HEK293 (cell line): ENCODE data around the gene PAK4.
A peak's percentile ranks its signal among the peaks of the same experiment; 100 is the strongest.

Experiments
- CTCF ChIA-PET: fragments of 350-600 bp; formaldehyde crosslinking; extraction: SDS; loops from one replicate; lab custom pipeline; 2021; ENCODE audit warnings: antibody characterized with exemption; lab: Yijun Ruan, JAX
- POLR2A ChIA-PET: fragments of 300-600 bp; formaldehyde crosslinking; extraction: SDS; loops from one replicate; lab custom pipeline; 2020; ENCODE audit warnings: antibody characterized with exemption, inconsistent platforms; lab: Yijun Ruan, JAX
- H3K27ac ChIP-seq: fragments of 200-500 bp; sonication (Bioruptor generic); 2 replicates; pipeline ENCODE4 v1.5.1; 2014; ENCODE audit warnings: low read depth, low read length, control low read depth, inconsistent platforms; ENCODE audit errors: extremely low read depth
- H3K36me3 ChIP-seq, 2 experiments: fragments of 200-500 bp in 1 of 2; sonication (Bioruptor generic) in 1 of 2; 1 replicate in 1 of 2; 2 replicates in 1 of 2; pipeline ENCODE4 v1.5.1; 2014 to 2017; ENCODE audit warnings: inconsistent platforms in 2 of 2, low read length in 2 of 2; ENCODE audit not compliant: control insufficient read depth in 2 of 2, insufficient read depth in 1 of 2
- H3K4me1 ChIP-seq: fragments of 200-500 bp; sonication (Bioruptor generic); 2 replicates; pipeline ENCODE4 v1.5.1; 2014; ENCODE audit warnings: mild to moderate bottlenecking, low read length, inconsistent platforms; ENCODE audit not compliant: control insufficient read depth, insufficient read depth
- H3K4me3 ChIP-seq: 2 replicates; pipeline ENCODE4 v1.5.1; 2011; ENCODE audit warnings: low read depth, mild to moderate bottlenecking, control low read depth, low read length, moderate library complexity
- H3K9me3 ChIP-seq: fragments of 200-500 bp; sonication (Bioruptor generic); 2 replicates; pipeline ENCODE4 v1.5.1; 2014; ENCODE audit warnings: low read depth, low read length, inconsistent platforms; ENCODE audit not compliant: control insufficient read depth, insufficient read depth
- HOXA7 ChIP-seq: sonication (generic); formaldehyde crosslinking; IDR thresholded peaks from 2 replicates; pipeline ENCODE4 v1.8.1; 2022; ENCODE audit warnings: missing genetic modification reagents, borderline replicate concordance
- OSR2 ChIP-seq: fragments of 450-650 bp; formaldehyde crosslinking; IDR thresholded peaks from 2 replicates; pipeline ENCODE4 v1.5.1; 2016; ENCODE audit warnings: missing biosample characterization, missing genetic modification characterization
- PRDM1 ChIP-seq: fragments of 450-650 bp; formaldehyde crosslinking; IDR thresholded peaks from 2 replicates; pipeline ENCODE4; 2016; ENCODE audit warnings: missing biosample characterization, missing genetic modification characterization
- YY1 ChIP-seq: fragments of 450-650 bp; formaldehyde crosslinking; IDR thresholded peaks from 2 replicates; pipeline ENCODE4 v1.5.1; 2018; ENCODE audit warnings: missing biosample characterization, missing genetic modification characterization
- ZNF140 ChIP-seq: fragments of 450-650 bp; formaldehyde crosslinking; IDR thresholded peaks from 2 replicates; pipeline ENCODE4 v1.5.1; 2016; ENCODE audit warnings: missing biosample characterization, missing genetic modification characterization
- ZNF146 ChIP-seq: fragments of 450-650 bp; formaldehyde crosslinking; IDR thresholded peaks from 2 replicates; pipeline ENCODE4 v1.5.1; 2016; ENCODE audit warnings: missing biosample characterization, missing genetic modification characterization
- ZNF248 ChIP-seq: fragments of 450-650 bp; formaldehyde crosslinking; IDR thresholded peaks from 2 replicates; pipeline ENCODE4 v1.5.1; 2017; ENCODE audit warnings: missing biosample characterization, missing genetic modification characterization
- ZNF280C ChIP-seq: fragments of 450-650 bp; formaldehyde crosslinking; IDR thresholded peaks from 2 replicates; pipeline ENCODE4 v1.5.1; 2016; ENCODE audit warnings: missing biosample characterization, missing genetic modification characterization
- ZNF335 ChIP-seq: fragments of 450-650 bp; formaldehyde crosslinking; conservative IDR thresholded peaks from 2 replicates; pipeline ENCODE4 v1.5.1; 2016; ENCODE audit warnings: missing biosample characterization, missing genetic modification characterization
- ZNF362 ChIP-seq: fragments of 450-650 bp; formaldehyde crosslinking; IDR thresholded peaks from 2 replicates; pipeline ENCODE4 v1.5.1; 2016; ENCODE audit warnings: missing biosample characterization, missing genetic modification characterization
- ZNF488 ChIP-seq: fragments of 450-650 bp; formaldehyde crosslinking; IDR thresholded peaks from 2 replicates; pipeline ENCODE4 v1.5.1; 2016; ENCODE audit warnings: missing biosample characterization, missing genetic modification characterization
- ZNF580 ChIP-seq: fragments of 450-650 bp; formaldehyde crosslinking; IDR thresholded peaks from 2 replicates; pipeline ENCODE4 v1.5.1; 2016; ENCODE audit warnings: missing biosample characterization, missing genetic modification characterization
- ZNF768 ChIP-seq: fragments of 450-650 bp; formaldehyde crosslinking; IDR thresholded peaks from 2 replicates; pipeline ENCODE4 v1.5.1; 2018; ENCODE audit warnings: missing biosample characterization, mild to moderate bottlenecking, missing genetic modification characterization

PAK4 gene

DNA sequence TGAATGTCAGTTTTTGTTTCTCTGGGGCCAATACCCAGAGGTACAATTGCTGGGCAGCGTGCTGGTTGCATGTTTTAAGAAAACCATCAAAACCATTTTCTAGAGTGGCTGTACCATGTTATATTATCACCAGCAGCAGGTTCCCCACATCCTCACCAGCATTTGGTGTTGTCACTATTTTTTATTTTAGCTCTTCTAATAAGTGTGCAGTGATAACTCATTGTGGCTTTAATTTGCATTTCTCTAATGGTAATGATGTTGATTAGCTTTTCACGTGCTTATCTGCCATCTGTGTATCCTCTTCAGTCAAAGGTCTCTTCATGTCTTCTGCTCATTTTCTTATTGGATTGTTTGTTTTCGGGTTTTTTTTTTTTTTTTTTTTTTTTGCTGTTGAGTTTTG lies 21.9 kb downstream of the PAK4 start:
- CTCF ChIA-PET = no interaction called here
- Histone ChIP-seq H3K4me3 (no peak overlapping the region), H3K27ac (no peak overlapping the region), H3K4me1 (peaks cover 9% of the 10 kb centered on the region), H3K9me3 (peaks cover 7% of the 10 kb centered on the region), H3K36me3 (peaks cover 6 to 15% of the 10 kb centered on the region in 2 experiments; a peak in 2 of 3 replicates)
- TF ChIP-seq ZNF248 (tag by site-specific recombination) (no peak), ZNF362 (tag by site-specific recombination) (peak; percentile 74; the same call in 1 of the 2 replicates)
- POLR2A ChIA-PET = interaction anchor here (0.7 kb wide), 1 partner anchor 242 kb away, joined by 4 read pairs; no protein-coding TSS in a partner anchor

GRCh38 chr19:39148939-39149529 lies 23.4 kb downstream of the PAK4 start:
- Histone ChIP-seq H3K9me3 (peaks cover 7% of the 10 kb centered on the region), H3K4me1 (peaks cover 9% of the 10 kb centered on the region), H3K4me3 (no peak overlapping the region), H3K27ac (no peak overlapping the region), H3K36me3 (peaks cover 6 to 19% of the 10 kb centered on the region in 2 experiments; a peak in 2 of 3 replicates)
- ChIA-PET POLR2A (no interaction called here), CTCF (interaction anchor here (1.5 kb wide), 1 partner anchor 8 kb away, joined by 6 read pairs; no protein-coding TSS in a partner anchor)
- TF ChIP-seq ZNF580 = 0 out of 2 replicates have a peak, but pooled peaks have one; percentile 63
- TF ChIP-seq ZNF768 (tag by site-specific recombination) = no peak
- peak; percentile 100 for TF ChIP-seq ZNF140 (tag by site-specific recombination)
- TF ChIP-seq YY1 (tag by site-specific recombination) = no peak
- TF ChIP-seq ZNF335 = no peak
- peak; percentile 96 for TF ChIP-seq ZNF146 (tag by site-specific recombination)

- Histone ChIP-seq H3K9me3 (peaks cover 7% of the 10 kb centered on the region), H3K4me3 (no peak overlapping the region), H3K36me3 (peaks cover 6 to 20% of the 10 kb centered on the region in 2 experiments; a peak in 2 of 3 replicates), H3K4me1 (peaks cover 10% of the 10 kb centered on the region), H3K27ac (no peak overlapping the region)
- ChIA-PET CTCF (interaction anchor here (0.9 to 1.5 kb wide), 4 partner anchors 9 to 99 kb away, joined by 3 to 6 read pairs (median 4); no protein-coding TSS in a partner anchor), POLR2A (interaction anchor here (1.1 kb wide), 1 partner anchor 192 kb away, joined by 3 read pairs; the partner anchor contains the start of gene SAMD4B)
- TF ChIP-seq ZNF488 (tag by site-specific recombination) (no peak), ZNF280C (tag by site-specific recombination) (no peak), PRDM1 (tag by site-specific recombination) (no peak), HOXA7 (CRISPR knock-in tag) (no peak), OSR2 (tag by site-specific recombination) (no peak)
These were observed 24.6 kb downstream of the PAK4 start for GRCh38 chr19:39150235-39150634.
